Neutrophil (primary cell): ENCODE results near the gene ELK3.

ENCODE experiments used
- H3K27ac ChIP-seq: fragments of 200-600 bp; sonication (generic); 2 replicates; pipeline ENCODE4 v1.5.1; 2016; ENCODE audit warnings: mild to moderate bottlenecking, moderate library complexity
- H3K27me3 ChIP-seq: fragments of 200-600 bp; sonication (generic); 2 replicates; pipeline ENCODE4 v1.6.0; 2016; ENCODE audit warnings: mild to moderate bottlenecking
- H3K36me3 ChIP-seq: fragments of 200-600 bp; sonication (generic); 2 replicates; pipeline ENCODE4 v1.5.1; 2017
- H3K4me1 ChIP-seq, 2 experiments: fragments of 200-600 bp in 1 of 2; sonication (generic) in 1 of 2; 1 replicate in 1 of 2; 2 replicates in 1 of 2; pipeline versions ENCODE4 v1.5.1 to v1.6.1; 2013 to 2016; ENCODE audit warnings: low read depth in 1 of 2, low read length in 1 of 2, mild to moderate bottlenecking in 1 of 2, moderate library complexity in 1 of 2; ENCODE audit not compliant: control insufficient read depth in 1 of 2, insufficient read depth in 1 of 2
- H3K4me3 ChIP-seq, 2 experiments: fragments of 200-600 bp in 1 of 2; sonication (generic) in 1 of 2; 1 replicate in 1 of 2; 2 replicates in 1 of 2; pipeline ENCODE4 v1.5.1; 2013 to 2016; ENCODE audit warnings: low read depth in 1 of 2, low read length in 1 of 2, mild to moderate bottlenecking in 1 of 2, moderate library complexity in 1 of 2
- H3K9me3 ChIP-seq: fragments of 200-600 bp; sonication (generic); 2 replicates; pipeline ENCODE4 v1.5.1; 2016
- TF ChIP-seq, protein P1 (sequence below): fragments of 200-600 bp; sonication (generic); IDR thresholded peaks from 2 replicates; pipeline ENCODE4 v1.5.1; 2016; ENCODE audit warnings: antibody characterized with exemption

ELK3 gene

DNA sequence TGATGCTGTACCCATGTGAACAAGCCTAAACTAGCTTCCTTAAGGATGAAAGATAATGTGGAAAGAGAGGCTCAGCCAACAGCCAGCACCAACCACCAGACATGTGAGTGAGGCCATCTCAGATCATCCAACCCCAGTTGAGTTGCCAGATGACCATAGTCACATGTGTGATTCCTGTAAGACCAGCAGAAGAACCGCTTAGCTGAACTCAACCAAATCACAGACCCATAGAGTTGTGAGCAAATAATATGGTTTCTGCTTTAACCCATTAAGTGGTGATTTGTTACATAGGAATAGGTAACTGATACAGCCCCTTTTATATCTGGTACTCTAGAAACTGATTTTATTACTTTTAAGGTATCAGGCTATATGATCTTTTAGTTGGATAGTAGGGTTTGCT, 17.6 kb upstream of the ELK3 start:
- Histone ChIP-seq H3K27me3 (no peaks in the 10 kb centered on the region), H3K4me3 (no peak overlapping the region), H3K27ac (no peak overlapping the region), H3K9me3 (no peaks in the 10 kb centered on the region), H3K4me1 (no peaks in the 10 kb centered on the region), H3K36me3 (no peaks in the 10 kb centered on the region)
- TF ChIP-seq, protein P1, sequence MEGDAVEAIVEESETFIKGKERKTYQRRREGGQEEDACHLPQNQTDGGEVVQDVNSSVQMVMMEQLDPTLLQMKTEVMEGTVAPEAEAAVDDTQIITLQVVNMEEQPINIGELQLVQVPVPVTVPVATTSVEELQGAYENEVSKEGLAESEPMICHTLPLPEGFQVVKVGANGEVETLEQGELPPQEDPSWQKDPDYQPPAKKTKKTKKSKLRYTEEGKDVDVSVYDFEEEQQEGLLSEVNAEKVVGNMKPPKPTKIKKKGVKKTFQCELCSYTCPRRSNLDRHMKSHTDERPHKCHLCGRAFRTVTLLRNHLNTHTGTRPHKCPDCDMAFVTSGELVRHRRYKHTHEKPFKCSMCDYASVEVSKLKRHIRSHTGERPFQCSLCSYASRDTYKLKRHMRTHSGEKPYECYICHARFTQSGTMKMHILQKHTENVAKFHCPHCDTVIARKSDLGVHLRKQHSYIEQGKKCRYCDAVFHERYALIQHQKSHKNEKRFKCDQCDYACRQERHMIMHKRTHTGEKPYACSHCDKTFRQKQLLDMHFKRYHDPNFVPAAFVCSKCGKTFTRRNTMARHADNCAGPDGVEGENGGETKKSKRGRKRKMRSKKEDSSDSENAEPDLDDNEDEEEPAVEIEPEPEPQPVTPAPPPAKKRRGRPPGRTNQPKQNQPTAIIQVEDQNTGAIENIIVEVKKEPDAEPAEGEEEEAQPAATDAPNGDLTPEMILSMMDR = no peak

DNA sequence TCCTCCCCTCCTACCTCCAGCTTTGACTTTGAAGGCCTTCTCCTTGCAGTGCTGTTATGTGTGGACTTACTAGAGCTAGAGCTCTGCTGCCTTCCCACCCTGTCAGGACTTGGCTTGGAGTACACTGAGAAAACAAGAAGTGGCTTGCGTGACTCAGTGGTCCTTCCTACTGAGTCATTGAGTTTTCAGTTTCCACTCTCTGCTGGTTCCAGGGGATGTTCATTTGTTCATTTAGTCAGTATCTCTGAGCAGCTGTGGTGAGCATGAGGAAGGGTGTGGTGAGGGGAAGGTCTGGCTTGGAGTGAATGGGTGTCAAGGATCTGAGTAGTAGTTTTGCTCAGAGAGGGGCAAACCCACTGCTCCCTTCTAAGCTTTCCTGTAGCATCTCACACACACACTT, 17.2 kb upstream of the ELK3 start:
- H3K9me3 ChIP-seq = no peaks in the 10 kb centered on the region
- H3K27me3 ChIP-seq = no peaks in the 10 kb centered on the region
- no peaks in the 10 kb centered on the region for H3K36me3 ChIP-seq
- no peak overlapping the region for H3K4me3 ChIP-seq
- TF ChIP-seq, protein P1 = no peak
- H3K27ac ChIP-seq = no peak overlapping the region
- no peaks in the 10 kb centered on the region for H3K4me1 ChIP-seq

DNA sequence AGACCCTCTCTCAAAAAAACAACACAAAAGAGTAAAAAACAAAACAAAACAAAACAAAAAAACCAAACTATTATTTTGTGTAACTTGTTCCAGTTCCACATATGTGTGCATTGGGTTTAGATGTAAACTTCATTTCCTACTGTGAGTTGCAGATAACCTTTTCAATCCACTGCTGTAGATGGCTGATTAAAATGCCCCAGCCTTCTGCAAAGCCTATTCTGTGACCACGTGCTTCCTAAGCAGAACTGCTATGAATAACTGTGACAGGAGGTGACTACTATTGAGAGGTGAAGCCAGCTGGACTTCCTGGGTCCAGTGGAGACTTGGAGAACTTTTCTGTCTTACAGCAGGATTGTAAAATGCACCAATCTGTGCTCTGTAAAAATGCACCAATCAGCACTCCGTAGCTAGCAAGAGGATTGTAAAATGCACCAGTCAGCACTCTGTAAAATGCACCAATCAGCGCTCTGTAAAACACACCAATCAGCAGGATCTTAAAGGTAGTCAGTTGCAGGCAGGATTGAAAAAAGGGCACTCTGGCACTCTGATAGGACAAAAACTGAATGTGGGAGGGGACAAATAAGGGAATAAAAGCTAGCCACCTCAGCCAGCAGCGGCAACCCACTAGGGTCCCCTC, 10.3 kb upstream of the ELK3 start:
- TF ChIP-seq, protein P1 = no peak
- H3K4me3 ChIP-seq = no peak overlapping the region
- no peaks in the 10 kb centered on the region for H3K9me3 ChIP-seq
- no peaks in the 10 kb centered on the region for H3K36me3 ChIP-seq
- H3K27ac ChIP-seq = no peak overlapping the region
- H3K27me3 ChIP-seq = peaks cover 11% of the 10 kb centered on the region
- H3K4me1 ChIP-seq = no peaks in the 10 kb centered on the region

DNA sequence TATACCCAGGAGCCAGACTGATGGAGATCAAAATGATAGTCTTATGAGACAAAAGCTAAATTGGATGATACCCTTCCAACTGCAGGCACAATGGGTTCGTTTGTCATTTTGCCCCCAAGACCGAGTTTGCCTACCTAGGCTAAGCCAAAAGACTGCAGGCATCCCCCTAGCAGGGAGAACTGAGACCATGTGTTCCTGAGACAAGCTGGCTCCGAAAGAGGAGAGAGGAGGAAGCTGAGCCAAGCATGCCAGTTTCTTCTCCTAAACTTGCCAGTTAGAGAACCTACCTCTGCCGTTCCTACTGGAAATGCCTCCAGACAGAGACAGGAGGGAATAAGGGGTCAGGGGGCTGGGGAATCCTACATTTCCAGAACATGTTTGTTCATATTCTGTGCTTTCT, 8.3 kb upstream of the ELK3 start:
- Histone ChIP-seq H3K9me3 (no peaks in the 10 kb centered on the region), H3K4me1 (no peaks in the 10 kb centered on the region), H3K36me3 (no peaks in the 10 kb centered on the region), H3K27ac (no peak overlapping the region), H3K4me3 (no peak overlapping the region), H3K27me3 (peaks cover 11% of the 10 kb centered on the region)
- TF ChIP-seq, protein P1 = no peak

DNA sequence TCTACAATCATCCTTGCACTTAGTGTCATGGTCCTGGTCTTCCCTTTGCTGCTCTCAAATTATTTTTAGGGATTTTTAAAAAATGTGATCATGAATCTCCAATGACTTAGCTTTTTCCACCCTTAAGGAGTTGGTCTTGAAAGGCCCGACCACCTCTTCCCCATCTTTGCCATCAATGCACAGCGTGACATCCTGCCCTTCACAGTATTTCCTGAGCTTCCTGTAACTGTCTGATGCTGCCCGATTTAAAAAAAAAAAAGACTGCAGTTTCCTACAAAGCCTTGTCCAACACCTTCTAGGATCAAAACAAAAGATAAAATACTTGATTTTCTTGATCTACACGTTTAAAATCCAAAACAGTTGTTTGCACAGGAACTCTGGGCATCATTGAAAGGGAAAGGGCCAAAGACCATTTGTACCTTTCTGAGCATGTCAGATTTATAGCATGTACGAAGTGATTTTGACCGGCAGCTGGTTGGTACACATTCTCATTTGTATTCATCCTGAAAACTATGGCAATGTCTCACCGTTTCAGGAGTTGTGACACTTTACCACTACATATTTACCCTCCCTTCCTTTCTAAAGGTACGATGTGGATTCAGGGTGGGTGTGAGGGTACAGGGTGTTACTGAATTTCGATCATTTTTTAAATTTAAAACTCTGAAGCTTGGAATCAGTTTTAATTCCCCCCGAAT, 7.4 kb upstream of the ELK3 start:
- TF ChIP-seq, protein P1 = no peak
- H3K4me1 ChIP-seq = no peaks in the 10 kb centered on the region
- no peak overlapping the region for H3K4me3 ChIP-seq
- H3K27me3 ChIP-seq = peaks cover 11% of the 10 kb centered on the region
- H3K9me3 ChIP-seq = no peaks in the 10 kb centered on the region
- H3K36me3 ChIP-seq = no peaks in the 10 kb centered on the region
- H3K27ac ChIP-seq = no peak overlapping the region
